HL-60 (cell line): ENCODE measurements around the gene ZC3H10.

ENCODE experiments used
- GABPA ChIP-seq: IDR thresholded peaks from 2 replicates; pipeline ENCODE4 v1.6.1; 2012; ENCODE audit warnings: low read depth
- POLR2AphosphoS5 ChIP-seq: IDR thresholded peaks from 2 replicates; pipeline ENCODE4 v1.6.1; 2012; ENCODE audit warnings: low read depth
- SPI1 ChIP-seq: IDR thresholded peaks from 2 replicates; pipeline ENCODE4 v1.6.1; 2012; ENCODE audit warnings: low read depth, mild to moderate bottlenecking, borderline replicate concordance
- TF ChIP-seq, protein P1 (sequence below): IDR thresholded peaks from one replicate; pipeline ENCODE4 v1.5.1; 2011; ENCODE audit warnings: low read length, control low read depth, inconsistent platforms; ENCODE audit not compliant: insufficient read depth
- TF ChIP-seq, protein P2 (sequence below): IDR thresholded peaks from 2 replicates; pipeline ENCODE4 v1.6.1; 2012; ENCODE audit warnings: low read depth; ENCODE audit not compliant: insufficient replicate concordance

DNA sequence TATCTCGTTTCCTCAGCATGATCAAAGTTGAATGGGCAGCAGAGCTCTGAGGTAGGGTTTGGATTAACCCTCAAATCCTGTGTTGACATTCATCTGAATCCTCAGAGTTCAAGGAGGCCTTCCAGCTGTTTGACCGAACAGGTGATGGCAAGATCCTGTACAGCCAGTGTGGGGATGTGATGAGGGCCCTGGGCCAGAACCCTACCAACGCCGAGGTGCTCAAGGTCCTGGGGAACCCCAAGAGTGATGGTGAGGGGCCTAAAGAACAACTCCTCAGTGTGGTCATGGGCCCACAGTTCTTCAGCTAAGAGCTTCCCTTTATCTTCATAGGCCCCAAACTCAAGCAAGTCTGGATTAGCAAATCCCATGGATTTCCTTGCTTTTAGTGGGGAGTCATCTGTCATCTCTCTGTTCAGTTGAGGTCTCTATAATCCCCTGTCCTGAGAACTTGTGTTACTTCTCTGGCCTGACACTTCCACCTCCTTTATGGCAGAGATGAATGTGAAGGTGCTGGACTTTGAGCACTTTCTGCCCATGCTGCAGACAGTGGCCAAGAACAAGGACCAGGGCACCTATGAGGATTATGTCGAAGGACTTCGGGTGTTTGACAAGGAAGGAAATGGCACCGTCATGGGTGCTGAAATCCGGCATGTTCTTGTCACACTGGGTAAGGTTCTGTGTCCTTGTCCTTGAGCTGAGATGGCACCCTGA lies 41.6 kb downstream of the ZC3H10 start:
- TF ChIP-seq, protein P1, sequence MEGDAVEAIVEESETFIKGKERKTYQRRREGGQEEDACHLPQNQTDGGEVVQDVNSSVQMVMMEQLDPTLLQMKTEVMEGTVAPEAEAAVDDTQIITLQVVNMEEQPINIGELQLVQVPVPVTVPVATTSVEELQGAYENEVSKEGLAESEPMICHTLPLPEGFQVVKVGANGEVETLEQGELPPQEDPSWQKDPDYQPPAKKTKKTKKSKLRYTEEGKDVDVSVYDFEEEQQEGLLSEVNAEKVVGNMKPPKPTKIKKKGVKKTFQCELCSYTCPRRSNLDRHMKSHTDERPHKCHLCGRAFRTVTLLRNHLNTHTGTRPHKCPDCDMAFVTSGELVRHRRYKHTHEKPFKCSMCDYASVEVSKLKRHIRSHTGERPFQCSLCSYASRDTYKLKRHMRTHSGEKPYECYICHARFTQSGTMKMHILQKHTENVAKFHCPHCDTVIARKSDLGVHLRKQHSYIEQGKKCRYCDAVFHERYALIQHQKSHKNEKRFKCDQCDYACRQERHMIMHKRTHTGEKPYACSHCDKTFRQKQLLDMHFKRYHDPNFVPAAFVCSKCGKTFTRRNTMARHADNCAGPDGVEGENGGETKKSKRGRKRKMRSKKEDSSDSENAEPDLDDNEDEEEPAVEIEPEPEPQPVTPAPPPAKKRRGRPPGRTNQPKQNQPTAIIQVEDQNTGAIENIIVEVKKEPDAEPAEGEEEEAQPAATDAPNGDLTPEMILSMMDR, result no peak
- TF ChIP-seq POLR2AphosphoS5, result no peak
- TF ChIP-seq, protein P2, sequence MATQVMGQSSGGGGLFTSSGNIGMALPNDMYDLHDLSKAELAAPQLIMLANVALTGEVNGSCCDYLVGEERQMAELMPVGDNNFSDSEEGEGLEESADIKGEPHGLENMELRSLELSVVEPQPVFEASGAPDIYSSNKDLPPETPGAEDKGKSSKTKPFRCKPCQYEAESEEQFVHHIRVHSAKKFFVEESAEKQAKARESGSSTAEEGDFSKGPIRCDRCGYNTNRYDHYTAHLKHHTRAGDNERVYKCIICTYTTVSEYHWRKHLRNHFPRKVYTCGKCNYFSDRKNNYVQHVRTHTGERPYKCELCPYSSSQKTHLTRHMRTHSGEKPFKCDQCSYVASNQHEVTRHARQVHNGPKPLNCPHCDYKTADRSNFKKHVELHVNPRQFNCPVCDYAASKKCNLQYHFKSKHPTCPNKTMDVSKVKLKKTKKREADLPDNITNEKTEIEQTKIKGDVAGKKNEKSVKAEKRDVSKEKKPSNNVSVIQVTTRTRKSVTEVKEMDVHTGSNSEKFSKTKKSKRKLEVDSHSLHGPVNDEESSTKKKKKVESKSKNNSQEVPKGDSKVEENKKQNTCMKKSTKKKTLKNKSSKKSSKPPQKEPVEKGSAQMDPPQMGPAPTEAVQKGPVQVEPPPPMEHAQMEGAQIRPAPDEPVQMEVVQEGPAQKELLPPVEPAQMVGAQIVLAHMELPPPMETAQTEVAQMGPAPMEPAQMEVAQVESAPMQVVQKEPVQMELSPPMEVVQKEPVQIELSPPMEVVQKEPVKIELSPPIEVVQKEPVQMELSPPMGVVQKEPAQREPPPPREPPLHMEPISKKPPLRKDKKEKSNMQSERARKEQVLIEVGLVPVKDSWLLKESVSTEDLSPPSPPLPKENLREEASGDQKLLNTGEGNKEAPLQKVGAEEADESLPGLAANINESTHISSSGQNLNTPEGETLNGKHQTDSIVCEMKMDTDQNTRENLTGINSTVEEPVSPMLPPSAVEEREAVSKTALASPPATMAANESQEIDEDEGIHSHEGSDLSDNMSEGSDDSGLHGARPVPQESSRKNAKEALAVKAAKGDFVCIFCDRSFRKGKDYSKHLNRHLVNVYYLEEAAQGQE, result no peak
- no peak for TF ChIP-seq SPI1
- TF ChIP-seq GABPA, result no peak
